Transverse colon (tissue), 4 donors: ENCODE data around the gene EDNRB. TPM values are rescaled to one million over a fixed set of nuclear protein-coding genes. Genes with fewer than 3 reads are reported as not detected.

ENCODE experiments used
- DNase-seq: peaks from one replicate; pipeline ENCODE4 v3.0.0-alpha.2; 2019
- H3K27ac ChIP-seq, 4 donors: fragments of 200-600 bp; sonication (generic); 2 replicates each; pipeline ENCODE4 v1.5.1; 2016 to 2018; ENCODE audit warnings: inconsistent platforms in 4 of 4
- H3K27me3 ChIP-seq: fragments of 200-600 bp; sonication (generic); 2 replicates; pipeline ENCODE4 v1.5.1; 2017; ENCODE audit warnings: inconsistent platforms
- H3K36me3 ChIP-seq, 4 donors: fragments of 200-600 bp; sonication (generic); 2 replicates each; pipeline ENCODE4 v1.5.1; 2017 to 2019; ENCODE audit warnings: inconsistent platforms in 4 of 4
- H3K4me1 ChIP-seq, 4 donors: fragments of 200-600 bp; sonication (generic); 2 replicates each; pipeline ENCODE4 v1.5.1; 2017 to 2020; ENCODE audit warnings: inconsistent platforms in 4 of 4
- H3K4me3 ChIP-seq, 4 donors: fragments of 200-600 bp; sonication (generic); 1 replicate in 1 of 4; 2 replicates in 3 of 4; pipeline versions ENCODE4 v1.5.1 to v1.6.1; 2017 to 2019; ENCODE audit warnings: inconsistent platforms in 4 of 4
- H3K9me3 ChIP-seq, 2 donors: fragments of 200-600 bp; sonication (generic); 2 replicates each; pipeline ENCODE4 v1.5.1; 2017 to 2019; ENCODE audit warnings: inconsistent platforms in 2 of 2
- CTCF ChIP-seq, 5 experiments: fragments of 200-600 bp in 3 of 5; fragments of 450-650 bp in 2 of 5; sonication (generic) in 3 of 5; IDR thresholded peaks; 1 replicate in 2 of 5; 2 replicates in 3 of 5; pipeline ENCODE4 v1.5.1; 2016 to 2017; ENCODE audit warnings: antibody characterized with exemption in 5 of 5, inconsistent platforms in 3 of 5, mild to moderate bottlenecking in 2 of 5, moderate library complexity in 1 of 5
- EP300 ChIP-seq: sonication (generic); formaldehyde crosslinking; IDR thresholded peaks from one replicate; pipeline ENCODE4 v1.6.1; 2017; ENCODE audit warnings: antibody characterized with exemption, low read depth
- POLR2A ChIP-seq: fragments of 450-650 bp; IDR thresholded peaks from one replicate; pipeline ENCODE4 v1.6.1; 2016; ENCODE audit warnings: antibody characterized with exemption, mild to moderate bottlenecking, moderate library complexity
- POLR2AphosphoS5 ChIP-seq, 3 donors: sonication (generic); formaldehyde crosslinking; IDR thresholded peaks; one replicate each; pipeline ENCODE4 v1.6.1; 2016; ENCODE audit warnings: antibody characterized with exemption in 3 of 3
- WGBS, 2 donors: methylation state at CpG; one replicate each; pipeline ENCODE4 v1.1.5; 2018; ENCODE audit warnings: low coverage in 1 of 2; 5-methylcytosine and 5-hydroxymethylcytosine counted together
- in situ Hi-C, 4 donors: fragments of 200-750 bp; cut with MboI; loops; one replicate each; pipeline versions ENCODE4 v1.15.0 to v1.15.1; 2017; ENCODE audit warnings: low sequenced_read_pairs in 3 of 4, low pct_ligation_motif_present in 1 of 4, low pct_unique_long_range_greater_than_20kb in 1 of 4
- intact Hi-C: fragments of 100-400 bp; cut with DNase I; formaldehyde crosslinking; loops from one replicate; pipeline ENCODE4 v1.15.1; 2023; ENCODE audit warnings: low total_unique reads
- total RNA-seq, 4 donors: library from RNA; depleted of rRNA; stranded (reverse); fragments of >200 nt; gene quantifications; one replicate each; pipeline ENCODE4 v1.1.0, GENCODE V29; 2016

The EDNRB gene
- total RNA-seq, 4 donors from 2014 or later: 5.5 to 14.6 (median 8.8) TPM

- H3K36me3 ChIP-seq: peaks cover 0 to 1% (median 0%) of the 10 kb centered on the region in 4 donors
- TF ChIP-seq POLR2A (no peak), POLR2AphosphoS5 (IDR thresholded peaks at IDR 0.05) (no peak), CTCF (IDR thresholded peaks at IDR 0.05) (no peak), EP300 (no peak)
- H3K27me3 ChIP-seq: peaks cover 20% of the 10 kb centered on the region
- in situ Hi-C loops: no loop called here
- intact Hi-C loops: no loop called here
- H3K27ac ChIP-seq: peak overlapping the region; percentile 59 to 65 (median 62)
- WGBS, 2 donors: 57% methylated on average over 8 of the region's 8 CpGs; no CpG with 5 or more reads in 1 of the 2 donors
- no peak for DNase-seq
- peaks cover 0 to 3% (median 0%) of the 10 kb centered on the region in 4 donors for H3K4me1 ChIP-seq
- H3K9me3 ChIP-seq: no peaks in the 10 kb centered on the region
- peak overlapping the region in 3 of 4 donors; percentile 31 to 55 (median 39) for H3K4me3 ChIP-seq
Observed at GRCh38 chr13:77919921-77920294, 1.3 kb upstream of the EDNRB start.

GRCh38 chr13:77919246-77919920, 752 bp upstream of the EDNRB start:
- in situ Hi-C loops: no loop called here
- 0 to 19% methylated on average over 1 to 29 of the region's 29 CpGs for WGBS, 2 donors
- H3K27ac ChIP-seq: peak overlapping the region; percentile 59 to 65 (median 62)
- H3K4me1 ChIP-seq: peaks cover 0 to 3% (median 0%) of the 10 kb centered on the region in 4 donors
- H3K9me3 ChIP-seq: no peaks in the 10 kb centered on the region
- peaks cover 0 to 1% (median 0%) of the 10 kb centered on the region in 4 donors for H3K36me3 ChIP-seq
- intact Hi-C loops: no loop called here
- peaks cover 20% of the 10 kb centered on the region for H3K27me3 ChIP-seq
- TF ChIP-seq POLR2A: no peak
- TF ChIP-seq EP300: no peak
- TF ChIP-seq POLR2AphosphoS5 (IDR thresholded peaks at IDR 0.05): peak in 1 of 3 donors; percentile 25
- TF ChIP-seq CTCF (IDR thresholded peaks at IDR 0.05): no peak
- DNase-seq: peak; percentile 21
- peak overlapping the region; percentile 24 to 55 (median 35) for H3K4me3 ChIP-seq

DNA sequence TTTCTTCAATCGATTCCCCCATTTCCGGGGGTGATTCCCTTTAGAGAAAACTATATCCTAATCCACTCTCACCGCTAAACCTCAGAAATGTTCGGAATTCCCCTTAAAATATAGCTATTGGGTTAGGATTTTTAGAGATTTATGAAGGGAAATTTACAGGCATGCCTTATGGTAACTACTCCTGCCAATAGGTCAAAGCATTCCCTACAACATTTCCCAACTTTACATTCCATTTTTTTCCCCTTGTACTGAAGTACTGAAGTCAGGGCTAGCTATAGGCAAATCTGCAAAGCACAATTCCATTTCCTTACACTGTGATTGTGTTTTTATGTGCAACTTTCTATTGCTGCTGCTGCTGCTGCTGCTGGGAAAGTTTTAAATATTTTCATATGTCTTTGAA, 2.1 kb downstream of the EDNRB start:
- intact Hi-C loops: no loop called here

More for the DNA sequence above, 2.1 kb downstream of the EDNRB start:
- peak overlapping the region in 2 of 4 donors; percentile 39 to 55 for H3K4me3 ChIP-seq
- H3K36me3 ChIP-seq: no peaks in the 10 kb centered on the region
- peaks cover 0 to 3% (median under 1%) of the 10 kb centered on the region in 4 donors for H3K4me1 ChIP-seq
- peak overlapping the region; percentile 27 to 52 (median 46) for H3K27ac ChIP-seq
- DNase-seq: no peak
- H3K27me3 ChIP-seq: peaks cover 20% of the 10 kb centered on the region
- TF ChIP-seq CTCF (IDR thresholded peaks at IDR 0.05) (no peak), POLR2AphosphoS5 (IDR thresholded peaks at IDR 0.05) (no peak), POLR2A (no peak), EP300 (no peak)
- 54 to 66% methylated on average over 4 of the region's 4 CpGs for WGBS, 2 donors
- in situ Hi-C loops: no loop called here
- no peaks in the 10 kb centered on the region for H3K9me3 ChIP-seq
